HL-60 (cell line): ENCODE data around the gene PPP1R16B.

Experiments
- REST ChIP-seq: IDR thresholded peaks from 2 replicates; pipeline ENCODE4 v1.6.1; 2012; ENCODE audit warnings: low read depth; ENCODE audit not compliant: insufficient replicate concordance
- TF ChIP-seq, protein P1 (sequence below): IDR thresholded peaks from one replicate; pipeline ENCODE4 v1.5.1; 2011; ENCODE audit warnings: low read length, control low read depth, inconsistent platforms; ENCODE audit not compliant: insufficient read depth

GRCh38 chr20:38806855-38807655, 1.6 kb downstream of the PPP1R16B start:
- TF ChIP-seq, protein P1, sequence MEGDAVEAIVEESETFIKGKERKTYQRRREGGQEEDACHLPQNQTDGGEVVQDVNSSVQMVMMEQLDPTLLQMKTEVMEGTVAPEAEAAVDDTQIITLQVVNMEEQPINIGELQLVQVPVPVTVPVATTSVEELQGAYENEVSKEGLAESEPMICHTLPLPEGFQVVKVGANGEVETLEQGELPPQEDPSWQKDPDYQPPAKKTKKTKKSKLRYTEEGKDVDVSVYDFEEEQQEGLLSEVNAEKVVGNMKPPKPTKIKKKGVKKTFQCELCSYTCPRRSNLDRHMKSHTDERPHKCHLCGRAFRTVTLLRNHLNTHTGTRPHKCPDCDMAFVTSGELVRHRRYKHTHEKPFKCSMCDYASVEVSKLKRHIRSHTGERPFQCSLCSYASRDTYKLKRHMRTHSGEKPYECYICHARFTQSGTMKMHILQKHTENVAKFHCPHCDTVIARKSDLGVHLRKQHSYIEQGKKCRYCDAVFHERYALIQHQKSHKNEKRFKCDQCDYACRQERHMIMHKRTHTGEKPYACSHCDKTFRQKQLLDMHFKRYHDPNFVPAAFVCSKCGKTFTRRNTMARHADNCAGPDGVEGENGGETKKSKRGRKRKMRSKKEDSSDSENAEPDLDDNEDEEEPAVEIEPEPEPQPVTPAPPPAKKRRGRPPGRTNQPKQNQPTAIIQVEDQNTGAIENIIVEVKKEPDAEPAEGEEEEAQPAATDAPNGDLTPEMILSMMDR = no peak
- no peak for TF ChIP-seq REST
